ENCODE data around the gene SRA1.

The SRA1 gene

DNA sequence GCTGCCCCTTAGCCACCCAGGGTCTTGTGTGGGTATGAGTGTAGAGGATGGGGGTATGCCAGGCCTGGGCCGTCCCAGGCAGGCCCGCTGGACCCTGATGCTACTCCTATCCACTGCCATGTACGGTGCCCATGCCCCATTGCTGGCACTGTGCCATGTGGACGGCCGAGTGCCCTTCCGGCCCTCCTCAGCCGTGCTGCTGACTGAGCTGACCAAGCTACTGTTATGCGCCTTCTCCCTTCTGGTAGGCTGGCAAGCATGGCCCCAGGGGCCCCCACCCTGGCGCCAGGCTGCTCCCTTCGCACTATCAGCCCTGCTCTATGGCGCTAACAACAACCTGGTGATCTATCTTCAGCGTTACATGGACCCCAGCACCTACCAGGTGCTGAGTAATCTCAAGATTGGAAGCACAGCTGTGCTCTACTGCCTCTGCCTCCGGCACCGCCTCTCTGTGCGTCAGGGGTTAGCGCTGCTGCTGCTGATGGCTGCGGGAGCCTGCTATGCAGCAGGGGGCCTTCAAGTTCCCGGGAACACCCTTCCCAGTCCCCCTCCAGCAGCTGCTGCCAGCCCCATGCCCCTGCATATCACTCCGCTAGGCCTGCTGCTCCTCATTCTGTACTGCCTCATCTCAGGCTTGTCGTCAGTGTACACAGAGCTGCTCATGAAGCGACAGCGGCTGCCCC, 10.0 kb upstream of the SRA1 start:
- DNase-seq (ENCODE audit: low read depth in 2 of 2) = no peak
- TF ChIP-seq CTCF (IDR thresholded peaks at IDR 0.05; ENCODE audit: low read depth, low read length) = no peak
- H3K4me3 ChIP-seq (replicated peaks in 1 of 2; ENCODE audit: low read depth in 2 of 2, low read length in 2 of 2) = no peak overlapping the region

GRCh38 chr5:140566665-140567064, 9.4 kb upstream of the SRA1 start:
- DNase-seq (ENCODE audit: low read depth in 2 of 2) = no peak
- H3K4me3 ChIP-seq (replicated peaks in 1 of 2; ENCODE audit: low read depth in 2 of 2, low read length in 2 of 2) = no peak overlapping the region
- no peak for TF ChIP-seq CTCF (IDR thresholded peaks at IDR 0.05; ENCODE audit: low read depth, low read length)

DNA sequence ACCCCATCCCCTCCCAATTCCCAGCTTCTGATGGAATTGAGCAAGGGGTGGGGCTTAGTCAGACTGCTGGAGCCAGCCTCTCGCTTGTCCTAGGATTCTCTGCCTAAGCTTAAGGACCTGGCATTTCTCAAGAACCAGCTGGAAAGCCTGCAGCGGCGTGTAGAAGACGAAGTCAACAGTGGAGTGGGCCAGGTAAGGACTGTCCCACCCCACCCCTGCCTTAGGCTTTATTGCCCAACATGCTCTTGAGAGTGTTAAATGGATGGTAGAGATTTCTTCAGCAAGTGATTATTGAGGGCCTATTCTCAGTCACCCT, 8.5 kb upstream of the SRA1 start:
- TF ChIP-seq CTCF (IDR thresholded peaks at IDR 0.05; ENCODE audit: low read depth, low read length) = no peak
- peak overlapping the region; percentile 90 to 95 for H3K4me3 ChIP-seq (replicated peaks in 1 of 2; ENCODE audit: low read depth in 2 of 2, low read length in 2 of 2)
- peak; percentile 34 to 46 for DNase-seq (ENCODE audit: low read depth in 2 of 2)

GRCh38 chr5:140565024-140565779, 7.9 kb upstream of the SRA1 start:
- no peak for TF ChIP-seq CTCF (IDR thresholded peaks at IDR 0.05; ENCODE audit: low read depth, low read length)
- H3K4me3 ChIP-seq (replicated peaks in 1 of 2; ENCODE audit: low read depth in 2 of 2, low read length in 2 of 2) = peak overlapping the region; percentile 90 to 95
- DNase-seq (ENCODE audit: low read depth in 2 of 2) = peak in 1 of 2 donors; percentile 55

DNA sequence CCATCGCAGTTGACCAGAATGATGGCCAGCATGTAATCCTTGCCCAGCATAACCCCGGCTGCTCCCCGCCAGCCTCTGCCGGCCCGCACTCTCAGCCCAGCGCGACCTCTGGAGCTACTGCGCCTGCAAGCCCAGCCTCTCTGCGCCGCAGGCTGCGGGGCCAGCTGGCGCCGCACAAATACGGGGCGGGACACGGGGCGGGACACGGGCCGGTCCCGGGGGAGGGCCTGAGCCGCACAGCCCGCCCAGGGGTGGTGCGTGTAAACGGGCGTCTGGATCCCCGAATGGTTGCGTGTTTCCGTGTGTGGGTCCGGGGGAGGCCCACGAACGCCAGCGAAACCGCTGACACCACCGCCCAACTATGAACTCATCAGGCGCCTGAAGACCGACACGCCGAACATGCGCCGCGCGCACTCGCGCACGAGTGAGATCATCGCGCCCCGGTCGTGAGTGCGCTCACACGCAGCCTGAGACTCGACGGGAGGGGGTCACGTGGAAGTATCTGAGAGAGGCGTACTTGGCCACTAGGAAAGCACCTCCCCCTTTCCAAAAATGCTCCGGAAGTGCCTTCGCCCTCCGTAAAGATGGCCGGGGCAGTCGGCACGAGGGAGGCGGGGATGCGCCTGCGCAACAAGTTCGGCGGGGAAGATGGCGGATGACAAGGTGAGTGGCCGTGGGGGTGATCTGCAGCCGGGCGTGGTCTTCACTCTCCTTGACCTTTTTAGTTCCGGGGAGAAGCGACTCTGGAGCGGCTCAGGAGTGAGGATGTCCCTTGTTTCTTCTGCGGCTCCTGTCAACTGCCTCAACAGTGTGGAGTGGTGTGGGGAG, 7.1 kb upstream of the SRA1 start, which contains the start of the genes APBB3 and SLC35A4:
TSS of gene APBB3 (minus strand) at position 403 of the 828 bp plus-strand sequence. CDS start at position 50, 353 bp downstream.
TSS of gene SLC35A4 (plus strand) at position 633 of the 828 bp plus-strand sequence. CDS start 2,342 bp downstream, outside the sequence.
- DNase-seq (ENCODE audit: low read depth in 2 of 2) = peak; percentile 99 to 100
- TF ChIP-seq CTCF (IDR thresholded peaks at IDR 0.05; ENCODE audit: low read depth, low read length) = no peak
- peak within 1 kb of the TSS; percentile 90 to 95 for H3K4me3 ChIP-seq (replicated peaks in 1 of 2; ENCODE audit: low read depth in 2 of 2, low read length in 2 of 2)

DNA sequence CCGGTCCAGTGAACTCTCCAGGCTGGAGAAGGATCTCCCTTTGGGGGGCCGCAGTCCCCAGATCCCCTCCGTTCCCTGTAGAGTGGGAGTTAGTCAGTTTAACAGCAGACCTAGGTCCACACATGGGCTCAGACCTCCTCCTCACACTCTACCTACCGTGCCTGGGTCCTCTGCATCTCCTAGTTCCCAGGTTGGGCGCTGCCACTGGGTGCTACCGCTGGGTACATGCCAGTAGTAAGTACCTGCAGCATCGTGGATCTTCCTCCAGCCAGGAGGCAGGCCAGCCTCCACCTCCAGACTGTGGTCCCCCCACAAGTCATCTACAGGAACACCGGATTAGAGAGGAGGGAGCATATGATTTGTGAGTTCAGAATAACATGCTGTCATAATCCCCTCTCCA, 6.3 kb upstream of the SRA1 start:
- H3K4me3 ChIP-seq (replicated peaks in 1 of 2; ENCODE audit: low read depth in 2 of 2, low read length in 2 of 2) = peak overlapping the region; percentile 90 to 95
- DNase-seq (ENCODE audit: low read depth in 2 of 2) = no peak
- TF ChIP-seq CTCF (IDR thresholded peaks at IDR 0.05; ENCODE audit: low read depth, low read length) = no peak

Data from cardiac fibroblast (primary cell).